AML-193 (cell line): ENCODE data around the gene REL.
A peak's percentile ranks its signal among the peaks of the same experiment; 100 is the strongest.
"Not testable (repeated sequence)": the region's sequence is repeated elsewhere in the genome, so short reads cannot be mapped to it uniquely, and the experiment has no call there.

Experiments
- DNase-seq, 2 experiments: peaks; one replicate each; lab custom pipeline; 2025; lab: John Stamatoyannopoulos, UW

REL gene

GRCh38 chr2:60867848-60868247 is 13.5 kb upstream of the REL start:
- peak; percentile 96 to 97 for DNase-seq

- DNase-seq, result no peak
Measured at GRCh38 chr2:60868589-60869273, 12.6 kb upstream of the REL start.

GRCh38 chr2:60872510-60872928 is 8.9 kb upstream of the REL start:
- DNase-seq, result no peak

- no peak for DNase-seq
Measured at GRCh38 chr2:60873381-60873780, 8.0 kb upstream of the REL start.

GRCh38 chr2:60875520-60875919 is 5.9 kb upstream of the REL start:
- no peak for DNase-seq

GRCh38 chr2:60880643-60881046 is 729 bp upstream of the REL start:
- DNase-seq, result peak; percentile 44

- peak; percentile 61 to 62 for DNase-seq
Measured at GRCh38 chr2:60882971-60883753, 1.8 kb downstream of the REL start.

GRCh38 chr2:60883896-60884295 is 2.5 kb downstream of the REL start:
- DNase-seq, result no peak

GRCh38 chr2:60884800-60885199 is 3.4 kb downstream of the REL start:
- no peak for DNase-seq

GRCh38 chr2:60885683-60886082 is 4.3 kb downstream of the REL start:
- DNase-seq, result peak; percentile 14 to 16

GRCh38 chr2:60886991-60887390 is 5.6 kb downstream of the REL start:
- DNase-seq, result peak in 1 of 2 experiments; percentile 11

- no peak for DNase-seq
Measured at GRCh38 chr2:60888853-60889252, 7.5 kb downstream of the REL start.

GRCh38 chr2:60889581-60890392 is 8.4 kb downstream of the REL start:
- DNase-seq, result not testable (repeated sequence)

GRCh38 chr2:60890393-60890707 is 9.0 kb downstream of the REL start:
- no peak for DNase-seq

GRCh38 chr2:60891180-60891579 is 9.8 kb downstream of the REL start:
- DNase-seq, result no peak

GRCh38 chr2:60898567-60898966 is 17.2 kb downstream of the REL start:
- no peak for DNase-seq

GRCh38 chr2:60899230-60899891 is 18.0 kb downstream of the REL start:
- DNase-seq, result no peak

GRCh38 chr2:60899892-60900249 is 18.5 kb downstream of the REL start:
- DNase-seq, result no peak

GRCh38 chr2:60901296-60901695 is 19.9 kb downstream of the REL start:
- not testable (repeated sequence) for DNase-seq

- DNase-seq, result not testable (repeated sequence)
Measured at GRCh38 chr2:60905867-60906266, 24.5 kb downstream of the REL start.

GRCh38 chr2:60906395-60906794 is 25.0 kb downstream of the REL start:
- DNase-seq, result no peak

GRCh38 chr2:60907329-60907728 is 26.0 kb downstream of the REL start:
- no peak for DNase-seq
